SK-N-SH treated with all-trans-retinoic acid at 6 μM for 48 hours (cell line): ENCODE results near the gene ADSS1.

Experiments used
- ATAC-seq: fragments of 200-7000 bp; cut with Tn5 transposase; 3 replicates; pipeline ENCODE4 v1.9.1; 2020; ENCODE audit warnings: mild to moderate bottlenecking, moderate library complexity
- ARNTL ChIP-seq: fragments of 450-650 bp; formaldehyde crosslinking; IDR thresholded peaks from 2 replicates; pipeline ENCODE4 v1.5.0; 2020; ENCODE audit warnings: low read depth, mild to moderate bottlenecking, moderate library complexity, borderline replicate concordance
- BACH2 ChIP-seq: fragments of 250-450 bp; sonication (Bioruptor Pico); IDR thresholded peaks from 2 replicates; pipeline ENCODE4 v1.9.0; 2021; ENCODE audit warnings: mild to moderate bottlenecking, borderline replicate concordance
- CSDC2 ChIP-seq: fragments of 250-450 bp; sonication (Bioruptor Pico); IDR thresholded peaks from 2 replicates; pipeline ENCODE4 v1.5.0; 2020; ENCODE audit warnings: mild to moderate bottlenecking, moderate library complexity
- CSRNP3 ChIP-seq: fragments of 250-450 bp; sonication (Bioruptor Pico); IDR thresholded peaks from 2 replicates; pipeline ENCODE4 v1.5.1; 2021; ENCODE audit warnings: mild to moderate bottlenecking, moderate library complexity
- ESRRG ChIP-seq: fragments of 250-450 bp; sonication (Bioruptor Pico); IDR thresholded peaks from 2 replicates; pipeline ENCODE4 v1.6.1; 2021; ENCODE audit warnings: mild to moderate bottlenecking
- GLIS3 ChIP-seq: fragments of 250-450 bp; sonication (Bioruptor Pico); IDR thresholded peaks from 2 replicates; pipeline ENCODE4 v1.5.0; 2020; ENCODE audit warnings: mild to moderate bottlenecking, moderate library complexity
- ISL1 ChIP-seq: fragments of 250-450 bp; sonication (Bioruptor Pico); IDR thresholded peaks from 2 replicates; pipeline ENCODE4 v2.1.2; 2022; ENCODE audit warnings: mild to moderate bottlenecking, moderate library complexity
- OSR1 ChIP-seq: fragments of 250-450 bp; sonication (Bioruptor Pico); IDR thresholded peaks from 2 replicates; pipeline ENCODE4 v1.8.0; 2022; ENCODE audit warnings: moderate library complexity, mild to moderate bottlenecking, inconsistent platforms
- POU6F1 ChIP-seq: fragments of 250-450 bp; sonication (Bioruptor Pico); IDR thresholded peaks from 2 replicates; pipeline ENCODE4 v1.8.0; 2021; ENCODE audit warnings: low read depth, mild to moderate bottlenecking, moderate library complexity, borderline replicate concordance
- PPARA ChIP-seq: fragments of 250-450 bp; sonication (Bioruptor Pico); IDR thresholded peaks from 2 replicates; pipeline ENCODE4 v1.5.0; 2020; ENCODE audit warnings: mild to moderate bottlenecking, borderline replicate concordance
- RARB ChIP-seq: fragments of 250-450 bp; sonication (Bioruptor Pico); IDR thresholded peaks from 2 replicates; pipeline ENCODE4 v1.8.0; 2021; ENCODE audit warnings: mild to moderate bottlenecking, moderate library complexity
- SNAI2 ChIP-seq: fragments of 250-450 bp; sonication (Bioruptor Pico); IDR thresholded peaks from 2 replicates; pipeline ENCODE4 v1.5.0; 2020; ENCODE audit warnings: mild to moderate bottlenecking, moderate library complexity
- TCF4 ChIP-seq: fragments of 250-450 bp; sonication (Bioruptor Pico); IDR thresholded peaks from 2 replicates; pipeline ENCODE4 v1.8.0; 2021; ENCODE audit warnings: mild to moderate bottlenecking, moderate library complexity, borderline replicate concordance
- TOX ChIP-seq: fragments of 250-450 bp; sonication (Bioruptor Pico); IDR thresholded peaks from 2 replicates; pipeline ENCODE4 v1.8.0; 2021; ENCODE audit warnings: mild to moderate bottlenecking, moderate library complexity, borderline replicate concordance
- ZC3H10 ChIP-seq: fragments of 250-450 bp; sonication (Bioruptor Pico); IDR thresholded peaks from 2 replicates; pipeline ENCODE4 v1.5.1; 2021; ENCODE audit warnings: mild to moderate bottlenecking, moderate library complexity
- ZFP3 ChIP-seq: fragments of 250-450 bp; sonication (Bioruptor Pico); IDR thresholded peaks from 2 replicates; pipeline ENCODE4 v1.5.0; 2020; ENCODE audit warnings: mild to moderate bottlenecking, moderate library complexity
- ZFP30 ChIP-seq: fragments of 450-650 bp; formaldehyde crosslinking; IDR thresholded peaks from 2 replicates; pipeline ENCODE4 v1.5.0; 2022; ENCODE audit warnings: mild to moderate bottlenecking, moderate library complexity
- ZNF565 ChIP-seq: fragments of 450-650 bp; formaldehyde crosslinking; conservative IDR thresholded peaks from 2 replicates; pipeline ENCODE4 v1.5.0; 2020; ENCODE audit warnings: low read depth, mild to moderate bottlenecking, moderate library complexity
- ZNF70 ChIP-seq: fragments of 450-650 bp; formaldehyde crosslinking; IDR thresholded peaks from 2 replicates; pipeline ENCODE4 v1.5.0; 2020; ENCODE audit warnings: mild to moderate bottlenecking, moderate library complexity
- ZNF8 ChIP-seq: fragments of 450-650 bp; formaldehyde crosslinking; IDR thresholded peaks from 2 replicates; pipeline ENCODE4 v1.5.0; 2020; ENCODE audit warnings: mild to moderate bottlenecking, moderate library complexity
- TF ChIP-seq, protein P1 (sequence below): fragments of 250-450 bp; sonication (Bioruptor Pico); IDR thresholded peaks from 2 replicates; pipeline ENCODE4 v1.5.0; 2020; ENCODE audit warnings: mild to moderate bottlenecking, moderate library complexity

The ADSS1 gene

DNA sequence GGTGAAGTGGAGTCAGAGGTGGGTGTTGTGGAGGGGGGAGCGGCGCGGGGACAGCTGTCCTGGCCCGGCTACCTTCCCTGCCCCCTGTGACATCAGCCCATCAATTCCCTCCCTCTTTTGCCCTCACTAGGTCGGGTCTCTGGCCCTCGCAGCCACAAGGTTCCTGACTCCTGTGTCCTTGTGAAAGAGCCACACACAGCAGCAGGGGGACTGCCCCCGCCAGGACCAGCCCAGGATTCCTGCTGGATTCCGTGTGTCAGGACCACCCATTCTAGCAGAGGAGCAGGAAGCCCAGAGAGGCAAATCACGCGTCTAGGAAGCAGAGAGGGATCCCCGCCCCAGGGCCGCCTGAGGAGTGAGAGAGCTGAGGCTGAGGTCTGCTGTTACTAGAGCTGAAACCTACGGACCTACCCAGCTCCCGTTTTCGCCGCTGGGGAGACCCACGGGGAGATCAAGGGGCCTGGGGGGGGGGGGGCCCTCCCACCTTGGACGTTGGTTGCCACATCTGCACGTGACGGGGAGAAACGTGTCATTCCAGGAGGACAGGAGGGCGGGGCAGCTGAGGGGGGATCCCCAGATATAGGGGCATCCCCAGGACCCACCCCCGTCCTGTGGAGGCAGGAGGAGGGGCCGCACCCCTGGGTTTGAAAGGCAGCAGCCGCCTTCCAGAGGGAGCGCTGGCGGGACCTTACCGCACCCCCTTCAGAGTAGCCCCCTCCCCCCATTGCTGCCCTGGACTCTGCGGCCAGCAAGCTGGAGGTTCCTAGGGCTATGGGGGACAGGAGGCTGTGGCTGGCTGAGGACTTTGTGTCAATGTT, 47.1 kb upstream of the ADSS1 start:
- ATAC-seq: no peak
- TF ChIP-seq TCF4 (no peak), ISL1 (CRISPR knock-in tag) (no peak), TOX (no peak), ZC3H10 (CRISPR knock-in tag) (no peak), POU6F1 (no peak), ZNF70 (CRISPR knock-in tag) (no peak), GLIS3 (CRISPR knock-in tag) (no peak), SNAI2 (CRISPR knock-in tag) (no peak), BACH2 (CRISPR knock-in tag) (no peak), OSR1 (CRISPR knock-in tag) (no peak), CSRNP3 (CRISPR knock-in tag) (no peak), ZFP3 (CRISPR knock-in tag) (no peak), CSDC2 (CRISPR knock-in tag) (no peak)

GRCh38 chr14:104677512-104678332, 46.3 kb upstream of the ADSS1 start:
- ATAC-seq: no peak
- TF ChIP-seq CSDC2 (CRISPR knock-in tag): no peak
- no peak for TF ChIP-seq ESRRG (CRISPR knock-in tag)
- no peak for TF ChIP-seq ZNF8 (CRISPR knock-in tag)
- TF ChIP-seq ISL1 (CRISPR knock-in tag): no peak
- TF ChIP-seq ZFP30 (CRISPR knock-in tag): no peak
- TF ChIP-seq ZNF70 (CRISPR knock-in tag): no peak
- TF ChIP-seq TOX: no peak
- no peak for TF ChIP-seq ARNTL
- no peak for TF ChIP-seq TCF4
- TF ChIP-seq, protein P1, sequence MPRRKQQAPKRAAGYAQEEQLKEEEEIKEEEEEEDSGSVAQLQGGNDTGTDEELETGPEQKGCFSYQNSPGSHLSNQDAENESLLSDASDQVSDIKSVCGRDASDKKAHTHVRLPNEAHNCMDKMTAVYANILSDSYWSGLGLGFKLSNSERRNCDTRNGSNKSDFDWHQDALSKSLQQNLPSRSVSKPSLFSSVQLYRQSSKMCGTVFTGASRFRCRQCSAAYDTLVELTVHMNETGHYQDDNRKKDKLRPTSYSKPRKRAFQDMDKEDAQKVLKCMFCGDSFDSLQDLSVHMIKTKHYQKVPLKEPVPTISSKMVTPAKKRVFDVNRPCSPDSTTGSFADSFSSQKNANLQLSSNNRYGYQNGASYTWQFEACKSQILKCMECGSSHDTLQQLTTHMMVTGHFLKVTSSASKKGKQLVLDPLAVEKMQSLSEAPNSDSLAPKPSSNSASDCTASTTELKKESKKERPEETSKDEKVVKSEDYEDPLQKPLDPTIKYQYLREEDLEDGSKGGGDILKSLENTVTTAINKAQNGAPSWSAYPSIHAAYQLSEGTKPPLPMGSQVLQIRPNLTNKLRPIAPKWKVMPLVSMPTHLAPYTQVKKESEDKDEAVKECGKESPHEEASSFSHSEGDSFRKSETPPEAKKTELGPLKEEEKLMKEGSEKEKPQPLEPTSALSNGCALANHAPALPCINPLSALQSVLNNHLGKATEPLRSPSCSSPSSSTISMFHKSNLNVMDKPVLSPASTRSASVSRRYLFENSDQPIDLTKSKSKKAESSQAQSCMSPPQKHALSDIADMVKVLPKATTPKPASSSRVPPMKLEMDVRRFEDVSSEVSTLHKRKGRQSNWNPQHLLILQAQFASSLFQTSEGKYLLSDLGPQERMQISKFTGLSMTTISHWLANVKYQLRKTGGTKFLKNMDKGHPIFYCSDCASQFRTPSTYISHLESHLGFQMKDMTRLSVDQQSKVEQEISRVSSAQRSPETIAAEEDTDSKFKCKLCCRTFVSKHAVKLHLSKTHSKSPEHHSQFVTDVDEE (CRISPR knock-in tag): no peak
- TF ChIP-seq ZFP3 (CRISPR knock-in tag): no peak
- TF ChIP-seq POU6F1: no peak
- TF ChIP-seq BACH2 (CRISPR knock-in tag): no peak
- no peak for TF ChIP-seq ZNF565
- TF ChIP-seq OSR1 (CRISPR knock-in tag): no peak
- no peak for TF ChIP-seq RARB (CRISPR knock-in tag)

DNA sequence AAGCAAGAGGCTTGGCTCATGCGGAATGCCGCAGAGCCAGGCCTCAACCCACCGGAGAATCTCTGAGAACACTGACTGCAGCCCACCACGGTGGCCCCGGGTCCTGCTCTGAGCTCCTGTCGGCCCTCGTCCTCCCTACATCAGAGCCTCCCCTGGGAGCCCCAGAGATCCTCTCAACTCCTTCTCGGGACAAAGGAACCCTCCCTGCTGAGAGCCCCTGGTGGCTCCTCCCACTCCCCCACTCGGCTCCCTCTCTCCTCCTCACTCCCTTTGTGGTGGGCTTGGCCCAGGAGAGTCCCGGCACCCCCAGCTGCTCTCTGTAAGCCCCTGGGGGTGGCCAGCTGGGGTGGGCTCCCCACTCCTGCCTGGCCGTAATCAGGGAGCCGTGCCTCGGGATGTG, 45.7 kb upstream of the ADSS1 start:
- TF ChIP-seq PPARA (CRISPR knock-in tag) (no peak), OSR1 (CRISPR knock-in tag) (no peak), RARB (CRISPR knock-in tag) (no peak)
- ATAC-seq: no peak
